Stimulated activated effector memory CD8-positive, alpha-beta T cell treated with anti-CD3 and anti-CD28 coated beads, Interleukin-12 subunit alpha, Interleukin-12 subunit beta, amount 100 ng/mL, for 72 hours (primary cell): Measurements from ENCODE around the gene CPNE5.
A peak's percentile ranks its signal among the peaks of the same experiment; 100 is the strongest.

Experiments used
- ATAC-seq: fragments of 150-1000 bp; cut with Tn5 transposase; 2 replicates; pipeline ENCODE4 v1.10.0; 2021
- DNase-seq, 2 donors: peaks; one replicate each; pipeline ENCODE4 v3.0.0; 2021 to 2022; ENCODE audit warnings: low spot score in 2 of 2
- H3K27ac Mint-ChIP-seq: one replicate; pipeline ENCODE4 v1.8.0; 2022; ENCODE audit warnings: mild to moderate bottlenecking, mixed read lengths
- H3K36me3 Mint-ChIP-seq: one replicate; pipeline ENCODE4 v1.8.0; 2022; ENCODE audit warnings: mild to moderate bottlenecking, mixed read lengths
- H3K4me1 Mint-ChIP-seq: one replicate; pipeline ENCODE4 v1.8.0; 2022; ENCODE audit warnings: mixed read lengths
- H3K4me3 Mint-ChIP-seq: one replicate; pipeline ENCODE4 v1.8.0; 2022; ENCODE audit warnings: mild to moderate bottlenecking, mixed read lengths
- H3K9me3 Mint-ChIP-seq: one replicate; pipeline ENCODE4 v1.8.0; 2022; ENCODE audit warnings: mixed read lengths

Gene CPNE5

GRCh38 chr6:36749829-36750489 is 89.3 kb downstream of the CPNE5 start:
- peaks cover 34% of the 10 kb centered on the region for H3K4me1 Mint-ChIP-seq
- H3K9me3 Mint-ChIP-seq = peaks cover 5% of the 10 kb centered on the region
- no peak for ATAC-seq
- no peak overlapping the region for H3K4me3 Mint-ChIP-seq
- DNase-seq = no peak
- peak overlapping the region; percentile 90 for H3K27ac Mint-ChIP-seq
- no peaks in the 10 kb centered on the region for H3K36me3 Mint-ChIP-seq

DNA sequence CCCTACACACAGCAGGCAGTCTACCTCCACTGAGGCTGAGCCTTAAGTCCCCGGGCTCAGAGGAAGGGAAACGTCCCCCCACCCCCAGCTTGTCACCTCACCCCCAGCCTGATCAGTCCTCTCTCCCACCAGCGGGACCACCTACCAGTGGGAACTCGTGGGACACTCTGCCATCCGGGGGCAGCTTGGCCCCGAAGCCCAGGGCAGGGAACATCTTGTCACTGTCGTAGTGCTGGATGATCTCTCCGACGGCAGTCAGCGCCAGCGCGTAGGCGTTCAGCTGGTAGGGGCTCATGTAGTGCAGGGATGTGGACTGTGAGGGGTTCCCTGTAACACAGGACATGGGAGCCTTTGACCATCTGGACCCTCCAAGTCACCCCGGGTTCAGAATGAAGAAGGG is 93.0 kb downstream of the CPNE5 start:
- ATAC-seq (no peak), DNase-seq (no peak)
- peaks cover 5% of the 10 kb centered on the region for H3K9me3 Mint-ChIP-seq
- H3K27ac Mint-ChIP-seq = peak overlapping the region; percentile 72
- no peaks in the 10 kb centered on the region for H3K36me3 Mint-ChIP-seq
- H3K4me3 Mint-ChIP-seq = no peak overlapping the region
- no peaks in the 10 kb centered on the region for H3K4me1 Mint-ChIP-seq

GRCh38 chr6:36745836-36746235 is 93.4 kb downstream of the CPNE5 start:
- no peak overlapping the region for H3K4me3 Mint-ChIP-seq
- H3K36me3 Mint-ChIP-seq = no peaks in the 10 kb centered on the region
- ATAC-seq = peak; percentile 20
- DNase-seq = no peak
- H3K27ac Mint-ChIP-seq = no peak overlapping the region
- peaks cover 5% of the 10 kb centered on the region for H3K9me3 Mint-ChIP-seq
- H3K4me1 Mint-ChIP-seq = no peaks in the 10 kb centered on the region

DNA sequence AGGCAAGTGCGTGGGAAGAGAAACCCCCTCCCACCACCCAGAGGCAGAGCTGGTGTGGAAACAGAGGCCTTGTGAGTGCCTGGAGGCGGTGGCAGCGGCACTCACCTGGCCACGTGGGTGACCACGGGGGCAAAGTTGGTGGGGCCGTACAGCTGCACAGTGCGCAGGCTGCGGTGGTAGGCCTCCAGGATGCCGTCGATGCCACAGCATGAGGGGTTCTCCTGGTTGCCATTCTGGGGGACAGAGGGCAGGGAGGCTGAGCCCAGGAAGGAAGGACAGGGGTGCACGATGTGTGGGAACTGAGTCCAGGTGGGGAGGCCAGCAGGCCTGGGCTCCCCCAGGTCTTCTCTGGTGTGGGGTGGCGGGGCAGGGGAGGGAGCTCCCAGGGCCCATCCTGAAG is 94.0 kb downstream of the CPNE5 start:
- H3K36me3 Mint-ChIP-seq = no peaks in the 10 kb centered on the region
- ATAC-seq (peak; percentile 5), DNase-seq (no peak)
- H3K4me1 Mint-ChIP-seq = peaks cover 4% of the 10 kb centered on the region
- peaks cover 5% of the 10 kb centered on the region for H3K9me3 Mint-ChIP-seq
- no peak overlapping the region for H3K4me3 Mint-ChIP-seq
- H3K27ac Mint-ChIP-seq = no peak overlapping the region

DNA sequence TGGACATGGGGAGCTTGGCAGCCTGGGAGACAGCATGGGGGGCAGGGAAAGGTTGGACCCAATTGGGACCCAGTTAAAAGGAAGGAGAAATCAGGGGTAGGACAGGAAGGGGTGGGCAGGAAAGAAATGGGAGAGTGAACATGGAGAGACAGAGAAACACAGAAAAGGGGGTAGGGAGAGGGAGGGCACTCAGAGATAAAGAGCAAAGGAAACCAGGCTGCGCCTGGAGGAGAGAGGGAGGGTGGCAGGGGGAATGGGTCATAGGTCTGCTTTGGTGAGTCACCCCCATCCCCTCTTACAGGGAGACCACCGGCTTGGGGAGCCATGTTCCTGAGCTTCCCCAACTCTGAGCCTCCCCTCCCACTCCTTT is 95.0 kb downstream of the CPNE5 start:
- peaks cover 8% of the 10 kb centered on the region for H3K4me1 Mint-ChIP-seq
- no peak for DNase-seq
- H3K27ac Mint-ChIP-seq = peak overlapping the region; percentile 78
- no peaks in the 10 kb centered on the region for H3K36me3 Mint-ChIP-seq
- H3K4me3 Mint-ChIP-seq = no peak overlapping the region
- no peak for ATAC-seq
- peaks cover 4% of the 10 kb centered on the region for H3K9me3 Mint-ChIP-seq

DNA sequence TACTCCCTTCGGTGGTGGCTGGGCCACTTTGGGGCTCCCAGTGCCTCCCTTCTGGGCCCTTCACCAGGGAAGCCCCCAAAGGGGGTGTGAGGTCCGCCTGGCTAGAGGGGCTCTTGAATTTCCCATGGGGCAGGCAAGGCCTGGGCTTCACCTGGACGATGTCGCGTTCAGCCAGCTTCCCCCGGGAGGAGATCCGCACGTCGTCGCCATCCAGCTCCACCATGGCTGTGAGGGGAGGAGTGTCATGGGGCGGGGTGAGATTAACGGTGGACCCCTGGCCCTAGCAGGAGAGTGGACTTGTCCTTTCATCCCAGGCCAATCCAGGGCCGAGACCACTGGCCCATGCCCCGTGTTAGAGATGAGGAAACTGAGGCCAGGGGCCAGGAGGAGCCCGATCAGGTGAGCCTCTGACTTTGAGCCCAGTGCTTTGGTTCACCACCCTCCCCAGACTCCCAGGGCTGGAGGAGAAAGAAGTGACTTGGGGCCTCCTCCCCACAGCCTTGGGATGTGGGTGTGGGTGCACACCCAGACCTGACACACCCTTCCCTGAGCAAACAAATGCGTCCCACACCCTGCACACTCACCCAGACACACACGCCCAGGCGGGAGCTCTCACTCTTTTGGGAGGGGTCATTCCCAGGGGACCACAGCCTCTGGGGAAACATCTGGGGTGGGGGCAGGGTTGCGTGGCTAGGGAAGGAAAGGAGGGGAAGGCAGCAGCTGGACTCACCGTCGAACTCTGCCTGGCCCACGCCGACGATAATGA is 95.5 kb downstream of the CPNE5 start:
- Mint-ChIP-seq H3K27ac (peak overlapping the region; percentile 78), H3K4me1 (peaks cover 8% of the 10 kb centered on the region), H3K36me3 (no peaks in the 10 kb centered on the region), H3K9me3 (no peaks in the 10 kb centered on the region), H3K4me3 (no peak overlapping the region)
- DNase-seq = no peak
- ATAC-seq = no peak

DNA sequence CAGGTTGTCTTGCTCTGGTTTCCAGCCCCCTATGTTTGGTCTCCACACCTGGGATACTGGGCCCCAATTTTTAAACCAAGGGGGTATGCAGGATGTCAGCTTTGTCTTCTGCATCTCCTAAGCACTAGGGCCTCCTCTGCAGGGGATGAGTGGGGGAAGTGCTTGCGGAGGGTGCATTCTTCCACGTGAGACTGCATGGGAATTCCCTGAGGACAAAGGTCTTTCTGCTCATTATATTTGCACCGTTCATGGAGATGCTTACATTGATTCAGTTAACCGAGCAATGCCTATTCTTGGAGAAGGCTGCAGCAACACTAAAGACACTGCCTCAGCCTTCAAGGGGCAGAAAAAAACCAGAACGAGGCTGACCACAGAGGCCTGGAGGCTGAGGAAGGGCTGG is 96.2 kb downstream of the CPNE5 start:
- no peak overlapping the region for H3K4me3 Mint-ChIP-seq

DNA sequence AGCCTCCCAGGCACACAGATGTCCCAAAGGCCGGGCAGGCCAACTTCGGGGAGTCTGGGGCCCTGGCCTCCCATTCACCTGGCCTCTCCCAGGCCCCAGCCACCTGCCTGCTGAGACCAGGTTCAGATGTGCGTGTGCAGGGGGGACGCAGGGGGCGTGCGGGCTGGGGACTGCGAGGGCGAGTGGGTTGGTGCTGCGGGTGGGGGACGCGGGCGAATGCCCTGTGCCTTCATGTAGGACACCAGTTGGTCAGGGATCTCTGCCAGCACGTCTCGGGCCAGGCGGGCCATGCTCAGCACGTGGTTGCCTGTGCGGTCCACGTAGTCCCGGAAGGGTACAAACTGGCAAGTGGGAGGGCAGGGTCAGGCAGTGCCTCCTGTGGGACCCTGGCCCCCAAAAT is 97.1 kb downstream of the CPNE5 start:
- Mint-ChIP-seq H3K27ac (peak overlapping the region; percentile 82), H3K36me3 (no peaks in the 10 kb centered on the region), H3K4me1 (peaks cover 8% of the 10 kb centered on the region), H3K9me3 (no peaks in the 10 kb centered on the region), H3K4me3 (no peak overlapping the region)
- DNase-seq (no peak), ATAC-seq (no peak)

More for the DNA sequence above, 96.2 kb downstream of the CPNE5 start:
- H3K9me3 Mint-ChIP-seq = no peaks in the 10 kb centered on the region
- peaks cover 8% of the 10 kb centered on the region for H3K4me1 Mint-ChIP-seq
- H3K27ac Mint-ChIP-seq = no peak overlapping the region
- DNase-seq = no peak
- no peak for ATAC-seq
- no peaks in the 10 kb centered on the region for H3K36me3 Mint-ChIP-seq

- Mint-ChIP-seq H3K4me3 (no peak overlapping the region), H3K4me1 (peaks cover 8% of the 10 kb centered on the region), H3K27ac (peak overlapping the region; percentile 2)
These were observed 98.4 kb downstream of the CPNE5 start for GRCh38 chr6:36740818-36741179.

DNA sequence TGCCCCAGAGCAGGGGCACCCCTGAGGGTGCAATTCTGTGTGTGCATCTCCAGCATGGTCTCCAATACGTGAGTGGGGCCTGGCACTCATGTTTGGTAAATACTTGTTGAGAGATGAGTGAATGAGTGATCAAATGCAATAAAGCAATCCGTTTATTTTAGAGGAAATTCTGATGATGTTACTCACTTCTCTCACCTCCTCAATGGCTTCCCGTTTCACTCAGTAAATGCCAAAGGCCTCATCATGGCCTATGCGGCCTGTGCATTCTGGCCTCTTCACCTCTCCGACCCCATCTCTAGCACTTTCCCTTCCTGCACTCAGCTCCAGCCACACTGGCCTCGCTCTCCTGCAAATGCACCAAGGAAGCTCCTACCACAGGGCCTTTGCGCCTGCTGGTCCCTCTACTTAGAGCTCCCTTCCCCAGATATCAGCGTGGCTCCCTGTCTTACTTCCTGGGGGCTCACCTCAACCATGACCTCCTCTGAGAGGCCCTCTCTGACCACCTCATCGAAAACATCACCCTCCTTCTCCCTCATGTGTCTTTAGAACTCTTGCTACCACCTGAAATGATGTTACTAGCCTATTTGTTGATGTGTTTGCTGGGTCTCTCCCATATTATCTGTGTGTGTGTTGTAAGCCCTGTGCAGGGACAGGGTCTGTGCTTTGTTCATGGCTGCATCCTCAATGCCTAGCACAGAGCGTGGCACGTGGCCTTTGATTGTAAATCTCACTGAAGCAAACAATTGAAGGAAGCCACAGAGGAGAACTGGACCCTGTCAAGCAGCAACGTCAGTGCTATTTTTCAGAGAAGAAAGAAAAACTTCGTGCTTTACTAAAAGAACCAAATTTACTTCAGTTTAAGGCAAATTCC is 99.1 kb downstream of the CPNE5 start:
- Mint-ChIP-seq H3K4me1 (peaks cover 8% of the 10 kb centered on the region), H3K27ac (peak overlapping the region; percentile 2)

More at GRCh38 chr6:36740818-36741179, 98.4 kb downstream of the CPNE5 start:
- Mint-ChIP-seq H3K36me3 (no peaks in the 10 kb centered on the region), H3K9me3 (no peaks in the 10 kb centered on the region)
- DNase-seq = no peak
- ATAC-seq = no peak

GRCh38 chr6:36738108-36738507 is 101.1 kb downstream of the CPNE5 start:
- H3K4me1 Mint-ChIP-seq = peaks cover 22% of the 10 kb centered on the region
- H3K9me3 Mint-ChIP-seq = no peaks in the 10 kb centered on the region
- no peaks in the 10 kb centered on the region for H3K36me3 Mint-ChIP-seq
- DNase-seq (no peak), ATAC-seq (no peak)
- no peak overlapping the region for H3K4me3 Mint-ChIP-seq
- H3K27ac Mint-ChIP-seq = peak overlapping the region; percentile 26

More for the DNA sequence above, 99.1 kb downstream of the CPNE5 start:
- ATAC-seq (no peak), DNase-seq (no peak)
- H3K4me3 Mint-ChIP-seq = no peak overlapping the region
- H3K36me3 Mint-ChIP-seq = no peaks in the 10 kb centered on the region
- no peaks in the 10 kb centered on the region for H3K9me3 Mint-ChIP-seq

DNA sequence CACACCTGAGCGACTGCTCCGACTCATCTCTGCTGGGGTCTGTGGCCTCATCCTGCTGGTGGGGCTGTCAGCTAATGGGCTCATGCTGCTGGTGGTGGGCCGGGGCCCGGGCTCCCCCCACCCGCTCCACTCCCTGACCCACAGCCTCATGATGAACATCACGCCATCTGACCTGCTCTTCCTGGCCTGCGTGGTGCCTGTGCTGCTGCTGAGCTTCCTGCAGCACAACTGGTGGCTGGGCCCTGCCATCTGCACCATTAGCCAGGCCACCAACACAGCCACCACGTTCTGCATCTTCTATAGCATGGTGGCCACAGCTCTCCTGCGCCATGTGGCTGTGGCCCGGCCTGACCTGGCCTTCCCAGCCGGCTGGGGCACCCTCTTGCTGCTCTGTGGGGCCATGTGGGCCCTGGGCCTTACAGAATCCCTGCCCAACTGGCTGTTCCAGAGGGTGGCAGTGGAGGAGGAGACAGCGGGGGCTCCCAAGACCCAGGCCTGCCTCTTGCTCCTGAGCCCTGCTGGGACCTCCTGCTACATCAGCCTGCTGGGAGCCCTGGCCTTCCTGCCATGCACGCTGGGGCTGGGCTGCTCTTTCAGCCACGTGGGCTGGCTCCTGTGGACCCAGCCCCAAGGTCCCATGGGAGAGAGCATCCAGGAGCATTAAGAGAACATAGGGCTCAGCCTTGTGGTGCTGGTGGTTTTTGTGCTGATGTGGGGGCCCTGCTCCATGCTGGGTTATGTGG is 102.0 kb downstream of the CPNE5 start:
- Mint-ChIP-seq H3K36me3 (no peaks in the 10 kb centered on the region), H3K4me3 (no peak overlapping the region), H3K9me3 (no peaks in the 10 kb centered on the region), H3K27ac (no peak overlapping the region), H3K4me1 (peaks cover 22% of the 10 kb centered on the region)
- DNase-seq (no peak), ATAC-seq (no peak)

DNA sequence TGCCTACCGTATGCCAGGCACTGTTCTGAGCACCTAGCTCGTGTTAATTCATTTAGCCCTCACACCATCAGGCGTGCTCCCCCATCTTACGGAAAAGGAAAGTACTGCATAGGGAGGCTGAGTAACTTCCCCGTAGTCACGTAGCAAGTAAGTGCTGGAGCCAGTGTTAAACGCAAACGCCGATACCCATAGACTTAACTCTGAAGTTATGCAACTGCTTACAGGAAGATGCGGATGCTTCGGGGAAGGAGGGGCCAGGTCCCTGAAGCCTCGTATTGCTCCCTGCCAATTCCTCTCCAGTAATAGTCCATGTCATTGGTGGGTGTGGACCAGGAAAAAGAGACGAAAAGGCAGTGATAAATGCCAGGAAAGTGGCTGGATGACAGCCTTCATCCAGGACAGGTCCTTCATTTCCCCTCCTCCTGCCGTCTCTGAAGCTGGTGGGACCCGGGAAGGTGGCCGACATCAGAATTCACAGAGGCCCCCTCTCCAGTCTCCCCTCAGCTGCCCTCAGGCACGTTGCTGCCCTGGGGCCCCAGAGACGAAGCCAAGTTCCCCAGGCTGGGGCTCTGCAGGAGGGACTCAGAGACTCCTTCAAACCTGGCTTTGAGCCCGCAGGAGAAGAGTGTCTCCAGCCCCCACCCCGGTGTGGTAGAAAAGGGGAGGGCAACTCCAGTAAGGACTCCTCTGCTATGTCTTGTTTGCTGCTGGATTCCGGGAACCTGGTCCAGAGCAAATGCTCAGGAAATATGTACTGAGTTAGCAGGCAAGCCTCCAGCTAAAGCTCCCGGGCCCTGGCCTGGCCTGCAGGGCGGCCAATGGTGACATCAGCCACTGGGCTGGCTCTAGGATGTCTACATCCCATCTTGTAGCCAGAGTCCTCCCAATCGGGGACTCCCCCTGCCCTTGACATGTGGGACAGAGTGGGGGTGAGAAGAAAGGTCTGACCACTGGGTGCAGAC is 103.9 kb downstream of the CPNE5 start:
- no peak for DNase-seq

GRCh38 chr6:36734486-36735060 is 104.7 kb downstream of the CPNE5 start:
- peak overlapping the region; percentile 43 for H3K4me3 Mint-ChIP-seq
- no peak for ATAC-seq
- no peaks in the 10 kb centered on the region for H3K9me3 Mint-ChIP-seq

More for the DNA sequence above, 103.9 kb downstream of the CPNE5 start:
- peaks cover 25% of the 10 kb centered on the region for H3K4me1 Mint-ChIP-seq
- no peaks in the 10 kb centered on the region for H3K36me3 Mint-ChIP-seq
- H3K9me3 Mint-ChIP-seq = no peaks in the 10 kb centered on the region
- H3K4me3 Mint-ChIP-seq = peak overlapping the region; percentile 43
- peak; percentile 84 for ATAC-seq
- peak overlapping the region; percentile 90 for H3K27ac Mint-ChIP-seq

More at GRCh38 chr6:36734486-36735060, 104.7 kb downstream of the CPNE5 start:
- Mint-ChIP-seq H3K36me3 (no peaks in the 10 kb centered on the region), H3K27ac (peak overlapping the region; percentile 90), H3K4me1 (peaks cover 20% of the 10 kb centered on the region)
- no peak for DNase-seq
